ENCODE results near the gene AGMO.

Gene AGMO

GRCh38 chr7:15291699-15292098 is 270.1 kb downstream of the AGMO start:
- H3K27me3 Mint-ChIP-seq, result no peaks in the 10 kb centered on the region
- no peaks in the 10 kb centered on the region for H3K4me1 Mint-ChIP-seq (ENCODE audit: low read depth)
- no peak overlapping the region for H3K27ac Mint-ChIP-seq
- H3K36me3 Mint-ChIP-seq (ENCODE audit: low read depth), result no peaks in the 10 kb centered on the region
- H3K9me3 Mint-ChIP-seq, result peaks cover 7% of the 10 kb centered on the region
- no peak overlapping the region for H3K4me3 Mint-ChIP-seq

- Mint-ChIP-seq H3K4me1 (ENCODE audit: low read depth) (no peaks in the 10 kb centered on the region), H3K27me3 (no peaks in the 10 kb centered on the region), H3K36me3 (ENCODE audit: low read depth) (no peaks in the 10 kb centered on the region), H3K9me3 (peaks cover 19% of the 10 kb centered on the region), H3K27ac (no peak overlapping the region), H3K4me3 (no peak overlapping the region)
Observed at GRCh38 chr7:15288741-15289140, 273.1 kb downstream of the AGMO start.

- Mint-ChIP-seq H3K27ac (no peak overlapping the region), H3K36me3 (ENCODE audit: low read depth) (no peaks in the 10 kb centered on the region), H3K9me3 (peaks cover 27% of the 10 kb centered on the region), H3K4me3 (no peak overlapping the region), H3K4me1 (ENCODE audit: low read depth) (no peaks in the 10 kb centered on the region), H3K27me3 (no peaks in the 10 kb centered on the region)
Observed at GRCh38 chr7:15284396-15284795, 277.4 kb downstream of the AGMO start.

GRCh38 chr7:15280078-15280733 is 281.6 kb downstream of the AGMO start:
- Mint-ChIP-seq H3K27me3 (no peaks in the 10 kb centered on the region), H3K27ac (no peak overlapping the region), H3K4me3 (no peak overlapping the region), H3K9me3 (peaks cover 33% of the 10 kb centered on the region), H3K4me1 (ENCODE audit: low read depth) (no peaks in the 10 kb centered on the region), H3K36me3 (ENCODE audit: low read depth) (no peaks in the 10 kb centered on the region)

GRCh38 chr7:15279640-15280039 is 282.2 kb downstream of the AGMO start:
- H3K4me3 Mint-ChIP-seq, result no peak overlapping the region
- no peak overlapping the region for H3K27ac Mint-ChIP-seq
- no peaks in the 10 kb centered on the region for H3K27me3 Mint-ChIP-seq
- no peaks in the 10 kb centered on the region for H3K4me1 Mint-ChIP-seq (ENCODE audit: low read depth)
- no peaks in the 10 kb centered on the region for H3K36me3 Mint-ChIP-seq (ENCODE audit: low read depth)
- H3K9me3 Mint-ChIP-seq, result peaks cover 29% of the 10 kb centered on the region

GRCh38 chr7:15257689-15258088 is 304.1 kb downstream of the AGMO start:
- H3K9me3 Mint-ChIP-seq, result peaks cover 16% of the 10 kb centered on the region
- no peaks in the 10 kb centered on the region for H3K27me3 Mint-ChIP-seq
- no peaks in the 10 kb centered on the region for H3K4me1 Mint-ChIP-seq (ENCODE audit: low read depth)
- H3K4me3 Mint-ChIP-seq, result no peak overlapping the region
- H3K27ac Mint-ChIP-seq, result no peak overlapping the region
- no peaks in the 10 kb centered on the region for H3K36me3 Mint-ChIP-seq (ENCODE audit: low read depth)

GRCh38 chr7:15252181-15252580 is 309.6 kb downstream of the AGMO start:
- Mint-ChIP-seq H3K36me3 (ENCODE audit: low read depth) (no peaks in the 10 kb centered on the region), H3K4me3 (no peak overlapping the region), H3K27me3 (no peaks in the 10 kb centered on the region), H3K4me1 (ENCODE audit: low read depth) (no peaks in the 10 kb centered on the region), H3K9me3 (peaks cover 17% of the 10 kb centered on the region), H3K27ac (no peak overlapping the region)

- Mint-ChIP-seq H3K4me3 (no peak overlapping the region), H3K36me3 (ENCODE audit: low read depth) (no peaks in the 10 kb centered on the region), H3K27me3 (no peaks in the 10 kb centered on the region), H3K4me1 (ENCODE audit: low read depth) (no peaks in the 10 kb centered on the region), H3K27ac (no peak overlapping the region), H3K9me3 (peaks cover 17% of the 10 kb centered on the region)
Observed at GRCh38 chr7:15248514-15248913, 313.3 kb downstream of the AGMO start.

- Mint-ChIP-seq H3K36me3 (ENCODE audit: low read depth) (no peaks in the 10 kb centered on the region), H3K9me3 (peaks cover 12% of the 10 kb centered on the region), H3K27ac (no peak overlapping the region), H3K4me1 (ENCODE audit: low read depth) (no peaks in the 10 kb centered on the region), H3K27me3 (no peaks in the 10 kb centered on the region), H3K4me3 (no peak overlapping the region)
Observed at GRCh38 chr7:15245831-15246230, 316.0 kb downstream of the AGMO start.

- Mint-ChIP-seq H3K27ac (no peak overlapping the region), H3K4me3 (no peak overlapping the region), H3K9me3 (peaks cover 4% of the 10 kb centered on the region), H3K4me1 (ENCODE audit: low read depth) (no peaks in the 10 kb centered on the region), H3K27me3 (no peaks in the 10 kb centered on the region), H3K36me3 (ENCODE audit: low read depth) (no peaks in the 10 kb centered on the region)
Observed at GRCh38 chr7:15239801-15240200, 322.0 kb downstream of the AGMO start.

GRCh38 chr7:15236952-15237351 is 324.9 kb downstream of the AGMO start:
- Mint-ChIP-seq H3K27ac (no peak overlapping the region), H3K4me1 (ENCODE audit: low read depth) (no peaks in the 10 kb centered on the region), H3K4me3 (no peak overlapping the region), H3K36me3 (ENCODE audit: low read depth) (no peaks in the 10 kb centered on the region), H3K9me3 (peaks cover 4% of the 10 kb centered on the region), H3K27me3 (no peaks in the 10 kb centered on the region)

GRCh38 chr7:15234431-15234830 is 327.4 kb downstream of the AGMO start:
- H3K4me1 Mint-ChIP-seq (ENCODE audit: low read depth), result no peaks in the 10 kb centered on the region
- H3K9me3 Mint-ChIP-seq, result peaks cover 4% of the 10 kb centered on the region
- H3K36me3 Mint-ChIP-seq (ENCODE audit: low read depth), result no peaks in the 10 kb centered on the region
- no peaks in the 10 kb centered on the region for H3K27me3 Mint-ChIP-seq
- H3K4me3 Mint-ChIP-seq, result no peak overlapping the region
- no peak overlapping the region for H3K27ac Mint-ChIP-seq

GRCh38 chr7:15228831-15229230 is 333.0 kb downstream of the AGMO start:
- Mint-ChIP-seq H3K27ac (no peak overlapping the region), H3K4me1 (ENCODE audit: low read depth) (no peaks in the 10 kb centered on the region), H3K4me3 (no peak overlapping the region), H3K9me3 (peaks cover 19% of the 10 kb centered on the region), H3K27me3 (no peaks in the 10 kb centered on the region), H3K36me3 (ENCODE audit: low read depth) (no peaks in the 10 kb centered on the region)

GRCh38 chr7:15225981-15226380 is 335.8 kb downstream of the AGMO start:
- H3K4me1 Mint-ChIP-seq (ENCODE audit: low read depth), result no peaks in the 10 kb centered on the region
- H3K36me3 Mint-ChIP-seq (ENCODE audit: low read depth), result no peaks in the 10 kb centered on the region
- H3K4me3 Mint-ChIP-seq, result no peak overlapping the region
- no peaks in the 10 kb centered on the region for H3K27me3 Mint-ChIP-seq
- no peak overlapping the region for H3K27ac Mint-ChIP-seq
- peaks cover 19% of the 10 kb centered on the region for H3K9me3 Mint-ChIP-seq

- H3K36me3 Mint-ChIP-seq (ENCODE audit: low read depth), result no peaks in the 10 kb centered on the region
- H3K27me3 Mint-ChIP-seq, result no peaks in the 10 kb centered on the region
- H3K27ac Mint-ChIP-seq, result no peak overlapping the region
- no peaks in the 10 kb centered on the region for H3K4me1 Mint-ChIP-seq (ENCODE audit: low read depth)
- no peak overlapping the region for H3K4me3 Mint-ChIP-seq
- H3K9me3 Mint-ChIP-seq, result peaks cover 4% of the 10 kb centered on the region
Observed at GRCh38 chr7:15219758-15220157, 342.1 kb downstream of the AGMO start.

GRCh38 chr7:15218261-15218660 is 343.6 kb downstream of the AGMO start:
- no peaks in the 10 kb centered on the region for H3K4me1 Mint-ChIP-seq (ENCODE audit: low read depth)
- peaks cover 4% of the 10 kb centered on the region for H3K9me3 Mint-ChIP-seq
- no peak overlapping the region for H3K4me3 Mint-ChIP-seq
- H3K27ac Mint-ChIP-seq, result no peak overlapping the region
- H3K36me3 Mint-ChIP-seq (ENCODE audit: low read depth), result no peaks in the 10 kb centered on the region
- no peaks in the 10 kb centered on the region for H3K27me3 Mint-ChIP-seq
